A673 (cell line): Measurements from ENCODE around the gene SEMA5A. TPM values are rescaled to one million over a fixed set of nuclear protein-coding genes. Genes with fewer than 3 reads are reported as not detected.

ENCODE experiments used
- BruUV-seq: library from RNA; stranded (reverse); fragments of 400-500 nt; replicated peaks from 2 replicates; lab custom pipeline; 2021; lab: Mats Ljungman, UMichigan
- CTCF ChIA-PET: fragments of 300-600 bp; sonication (Branson Sonifier 250); formaldehyde crosslinking; loops from one replicate; lab custom pipeline; 2022; ENCODE audit warnings: antibody characterized with exemption; lab: Charles Lee
- POLR2A ChIA-PET: fragments of 300-600 bp; sonication (Branson Sonifier 250); formaldehyde crosslinking; loops from one replicate; lab custom pipeline; 2022; ENCODE audit warnings: antibody characterized with exemption; ENCODE audit not compliant: low non-redundant PET; lab: Charles Lee
- DNase-seq: peaks from one replicate; pipeline ENCODE4 v3.0.0-alpha.2; 2015; ENCODE audit warnings: low spot score
- H3K27ac ChIP-seq: fragments of 200-600 bp; sonication (generic); 2 replicates; pipeline ENCODE4 v1.5.1; 2016; ENCODE audit warnings: mixed run types, low read depth, mild to moderate bottlenecking, mixed read lengths, antibody characterized with exemption, low read length; ENCODE audit not compliant: poor library complexity, severe bottlenecking
- H3K27me3 ChIP-seq: fragments of 200-600 bp; sonication (generic); replicated peaks from 2 replicates; pipeline ENCODE4 v1.6.1; 2017; ENCODE audit warnings: mixed run types, low read depth, mild to moderate bottlenecking, mixed read lengths, antibody characterized with exemption, low read length; ENCODE audit not compliant: insufficient read depth, poor library complexity
- H3K36me3 ChIP-seq: fragments of 200-600 bp; sonication (generic); 2 replicates; pipeline ENCODE4 v1.6.1; 2016; ENCODE audit warnings: mixed run types, mild to moderate bottlenecking, mixed read lengths, antibody characterized with exemption, low read length; ENCODE audit not compliant: insufficient read depth, poor library complexity, severe bottlenecking
- H3K4me1 ChIP-seq: fragments of 200-600 bp; sonication (generic); 2 replicates; pipeline ENCODE4 v1.6.1; 2017; ENCODE audit warnings: mixed run types, mild to moderate bottlenecking, mixed read lengths, antibody characterized with exemption, low read length; ENCODE audit not compliant: insufficient read depth, poor library complexity, severe bottlenecking
- H3K4me3 ChIP-seq: fragments of 200-600 bp; sonication (generic); 2 replicates; pipeline ENCODE4 v1.5.1; 2016; ENCODE audit warnings: low read depth, mixed run types, mild to moderate bottlenecking, mixed read lengths, low read length; ENCODE audit not compliant: poor library complexity, severe bottlenecking
- H3K9me3 ChIP-seq: fragments of 200-600 bp; sonication (generic); 2 replicates; pipeline ENCODE4 v1.6.1; 2016; ENCODE audit warnings: mixed run types, low read depth, mild to moderate bottlenecking, mixed read lengths, antibody characterized with exemption, low read length; ENCODE audit not compliant: poor library complexity, severe bottlenecking
- CTCF ChIP-seq: fragments of 300-800, 200-600 bp; sonication (generic); conservative IDR thresholded peaks from 2 replicates; pipeline ENCODE4 v1.5.1; 2017; ENCODE audit warnings: low read depth, mild to moderate bottlenecking, antibody characterized with exemption, low read length, moderate library complexity, mixed read lengths
- EZH2 ChIP-seq: fragments of 200-600 bp; sonication (generic); IDR thresholded peaks from 2 replicates; pipeline ENCODE4 v1.6.1; 2017; ENCODE audit warnings: borderline replicate concordance, low read depth, mild to moderate bottlenecking, mixed read lengths, antibody characterized with exemption, low read length; ENCODE audit not compliant: poor library complexity, severe bottlenecking
- intact Hi-C: fragments of 100-400 bp; cut with micrococcal nuclease; formaldehyde crosslinking; loops from one replicate; pipeline ENCODE4 v1.10.0; 2022; ENCODE audit not compliant: unreplicated experiment
- total RNA-seq: library from RNA; stranded (reverse); gene quantifications from 2 replicates; pipeline ENCODE4 v1.2.3, GENCODE V29; 2021

SEMA5A gene
- total RNA-seq, 1 experiment from 2014 or later: 0.17 TPM

GRCh38 chr5:9570876-9571275 is 25.0 kb upstream of the SEMA5A start:
- H3K4me3 ChIP-seq: no peak overlapping the region
- H3K9me3 ChIP-seq: no peaks in the 10 kb centered on the region
- H3K27me3 ChIP-seq: no peaks in the 10 kb centered on the region
- H3K4me1 ChIP-seq: no peaks in the 10 kb centered on the region
- no peaks in the 10 kb centered on the region for H3K36me3 ChIP-seq
- H3K27ac ChIP-seq: no peak overlapping the region
- no peak for DNase-seq
- TF ChIP-seq CTCF (no peak), EZH2 (no peak)
- no TSS peak for BruUV-seq
- ChIA-PET POLR2A (no interaction called here), CTCF (no interaction called here)
- intact Hi-C loops: no loop called here

GRCh38 chr5:9567039-9567438 is 21.2 kb upstream of the SEMA5A start:
- Histone ChIP-seq H3K27ac (no peak overlapping the region), H3K4me3 (no peak overlapping the region), H3K9me3 (no peaks in the 10 kb centered on the region), H3K27me3 (no peaks in the 10 kb centered on the region), H3K4me1 (no peaks in the 10 kb centered on the region), H3K36me3 (no peaks in the 10 kb centered on the region)
- no TSS peak for BruUV-seq
- no peak for DNase-seq
- intact Hi-C loops: no loop called here
- TF ChIP-seq EZH2 (no peak), CTCF (no peak)
- POLR2A ChIA-PET: no interaction called here
- CTCF ChIA-PET: no interaction called here

- no peaks in the 10 kb centered on the region for H3K36me3 ChIP-seq
- no peak for DNase-seq
- H3K27me3 ChIP-seq: no peaks in the 10 kb centered on the region
- H3K4me1 ChIP-seq: no peaks in the 10 kb centered on the region
- BruUV-seq: no TSS peak
- H3K27ac ChIP-seq: no peak overlapping the region
- ChIA-PET POLR2A (no interaction called here), CTCF (no interaction called here)
- H3K9me3 ChIP-seq: no peaks in the 10 kb centered on the region
- no peak for TF ChIP-seq EZH2
- TF ChIP-seq CTCF: no peak
- H3K4me3 ChIP-seq: no peak overlapping the region
- intact Hi-C loops: no loop called here
Measured at GRCh38 chr5:9564752-9565151, 18.9 kb upstream of the SEMA5A start.
